GM21723 (cell line): ENCODE measurements around the gene IRGQ.
"Not testable (repeated sequence)": the region's sequence is repeated elsewhere in the genome, so short reads cannot be mapped to it uniquely, and the experiment has no call there.

ENCODE experiments used
- ATAC-seq: cut with Tn5 transposase; IDR thresholded peaks from one replicate; pipeline ENCODE4 v1.9.1; 2021; ENCODE audit warnings: mild to moderate bottlenecking, moderate library complexity; ENCODE audit not compliant: unreplicated experiment

The IRGQ gene

GRCh38 chr19:43595999-43596841 is at the start of gene IRGQ, which contains the start of gene ZNF576:
TSS of gene IRGQ (minus strand) at chr19:43596134. CDS start at chr19:43595338, 796 bp downstream.
TSS of gene ZNF576 (plus strand) at chr19:43596595. CDS start at chr19:43597109, 514 bp downstream.
- peak; percentile 65 for ATAC-seq

GRCh38 chr19:43644181-43644580 is 48.2 kb upstream of the IRGQ start:
- ATAC-seq: no peak

DNA sequence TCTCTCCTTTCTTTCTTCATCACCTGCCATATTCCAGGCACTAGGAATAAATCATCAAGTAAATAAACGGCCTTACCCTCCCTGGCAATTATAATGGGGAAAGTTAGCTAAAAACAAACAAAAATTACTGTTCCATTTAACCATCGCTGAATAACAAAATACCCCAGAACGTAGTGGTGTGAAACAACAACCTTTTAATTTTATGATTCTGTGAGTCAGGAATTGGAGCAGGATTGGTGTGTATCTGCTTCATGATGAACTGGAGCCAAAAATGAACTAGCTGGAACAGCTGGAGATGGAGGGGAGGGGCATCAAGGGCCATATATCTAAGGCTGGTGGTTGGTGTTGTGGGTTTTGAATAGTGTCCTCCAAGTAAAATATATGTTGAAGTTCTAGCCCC is 47.4 kb upstream of the IRGQ start:
- no peak for ATAC-seq

- ATAC-seq: no peak
These were observed 46.6 kb upstream of the IRGQ start for GRCh38 chr19:43642531-43642930.

DNA sequence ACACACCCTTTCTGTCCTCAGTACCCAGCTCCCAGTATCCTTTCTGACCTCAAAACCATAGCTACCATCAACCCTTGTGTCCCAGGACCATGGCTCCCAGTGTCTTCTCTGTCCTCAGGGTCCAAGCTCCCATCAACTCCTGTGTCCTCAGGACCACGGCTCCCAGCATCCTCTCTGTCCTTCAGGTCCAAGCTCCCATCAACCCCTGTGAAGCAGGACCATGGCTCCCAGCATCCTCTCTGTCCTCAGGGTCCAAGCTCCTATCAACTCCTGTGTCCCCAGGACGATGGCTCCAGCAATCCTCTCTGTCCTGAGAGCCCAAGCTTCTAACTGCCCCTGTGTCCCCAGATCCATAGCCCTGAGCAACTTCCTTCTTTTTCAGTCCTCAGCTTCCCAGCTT is 45.4 kb upstream of the IRGQ start:
- no peak for ATAC-seq

DNA sequence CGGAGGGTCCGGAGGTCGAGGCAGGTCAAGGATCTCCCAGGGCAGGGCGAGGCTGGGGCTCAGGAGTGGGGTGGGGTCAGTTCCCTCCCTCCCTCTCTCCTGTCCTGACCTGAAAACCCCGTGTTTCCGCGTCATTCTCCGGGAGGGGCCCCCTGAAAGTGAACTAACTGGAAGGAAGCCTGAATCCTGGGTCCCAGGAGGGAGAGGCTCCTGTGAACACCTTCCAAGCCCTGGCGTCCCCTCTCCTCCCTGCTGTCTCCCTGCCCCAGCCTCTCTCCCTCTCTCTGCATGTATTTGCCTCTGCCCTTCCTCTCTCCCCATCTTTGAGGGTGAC is 44.5 kb upstream of the IRGQ start:
- ATAC-seq: no peak

DNA sequence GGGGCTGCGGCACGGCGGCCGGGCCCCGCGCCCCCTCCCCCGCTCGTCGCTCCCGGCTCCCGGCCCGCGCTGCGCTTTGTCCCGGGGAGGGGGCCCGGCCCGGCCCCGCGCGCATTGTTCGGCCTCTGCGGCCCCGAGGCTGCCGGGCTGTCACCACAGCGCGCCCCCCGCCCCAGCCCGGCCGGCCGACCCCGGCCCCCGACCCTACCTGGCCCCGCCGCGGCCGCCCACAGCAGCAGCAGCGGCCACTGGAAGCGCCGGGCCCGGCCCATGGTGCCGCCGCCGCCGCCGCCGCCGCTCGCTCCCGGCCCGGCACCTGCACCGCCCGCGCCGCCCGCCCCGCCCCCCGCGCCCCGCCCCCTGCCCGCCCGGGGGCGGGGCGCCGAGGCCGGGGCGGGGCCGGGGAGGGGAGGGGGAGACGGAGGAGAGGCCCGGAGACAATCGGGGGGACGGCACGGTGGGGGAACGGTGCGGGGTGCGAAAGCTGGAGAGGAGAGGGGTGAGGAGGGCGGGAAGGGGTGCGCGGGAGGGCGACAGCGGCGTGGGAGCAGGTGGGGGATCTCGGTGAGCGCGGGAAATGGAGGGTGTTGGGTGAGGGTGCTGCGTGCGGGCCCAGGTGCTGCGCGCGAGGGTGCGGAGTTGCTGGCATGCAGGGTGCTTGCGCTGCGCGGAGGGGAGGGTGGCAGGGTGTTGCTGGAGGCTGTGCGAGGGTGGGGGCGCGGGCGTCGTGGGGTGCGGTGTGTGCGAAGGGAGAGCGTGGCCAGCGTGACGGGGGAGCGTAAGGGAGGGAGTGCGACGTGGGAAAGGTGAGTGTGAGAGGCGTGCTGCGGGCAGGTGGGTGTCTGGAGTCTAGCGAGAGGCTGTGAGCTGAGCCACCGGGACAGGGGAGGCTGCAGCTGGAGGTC is 43.8 kb upstream of the IRGQ start, which contains the start of gene CADM4:
TSS of gene CADM4 (minus strand) at position 332 of the 905 bp plus-strand sequence. CDS start at position 272, 60 bp downstream.
- ATAC-seq: no peak

DNA sequence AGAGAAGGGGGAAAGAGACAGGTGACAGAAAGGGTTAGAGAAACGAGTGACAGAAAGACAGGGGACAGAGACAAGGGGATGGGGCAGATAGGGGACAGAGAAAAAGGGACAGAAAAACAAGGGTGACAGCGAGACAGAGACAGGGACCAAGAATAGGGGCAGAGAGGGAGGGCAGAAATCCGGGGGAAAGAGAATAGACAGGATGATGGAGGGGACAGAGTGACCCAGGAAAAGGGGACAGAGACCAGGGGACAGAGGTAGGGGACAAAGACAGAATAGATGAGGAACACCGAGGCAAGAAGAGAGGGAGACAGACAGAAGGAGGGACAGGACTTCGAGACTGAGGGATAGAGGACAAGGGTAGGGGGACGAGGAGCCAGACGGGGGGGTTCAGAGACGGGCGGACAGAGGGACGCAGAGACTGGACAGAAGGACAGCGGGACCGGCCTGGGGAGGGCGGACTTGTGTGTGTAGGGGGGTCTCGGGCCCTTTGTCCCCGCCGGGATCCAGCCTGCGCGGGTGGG is 43.1 kb upstream of the IRGQ start:
- ATAC-seq: no peak

- ATAC-seq: no peak
These were observed 42.5 kb upstream of the IRGQ start for GRCh38 chr19:43638214-43638994.

DNA sequence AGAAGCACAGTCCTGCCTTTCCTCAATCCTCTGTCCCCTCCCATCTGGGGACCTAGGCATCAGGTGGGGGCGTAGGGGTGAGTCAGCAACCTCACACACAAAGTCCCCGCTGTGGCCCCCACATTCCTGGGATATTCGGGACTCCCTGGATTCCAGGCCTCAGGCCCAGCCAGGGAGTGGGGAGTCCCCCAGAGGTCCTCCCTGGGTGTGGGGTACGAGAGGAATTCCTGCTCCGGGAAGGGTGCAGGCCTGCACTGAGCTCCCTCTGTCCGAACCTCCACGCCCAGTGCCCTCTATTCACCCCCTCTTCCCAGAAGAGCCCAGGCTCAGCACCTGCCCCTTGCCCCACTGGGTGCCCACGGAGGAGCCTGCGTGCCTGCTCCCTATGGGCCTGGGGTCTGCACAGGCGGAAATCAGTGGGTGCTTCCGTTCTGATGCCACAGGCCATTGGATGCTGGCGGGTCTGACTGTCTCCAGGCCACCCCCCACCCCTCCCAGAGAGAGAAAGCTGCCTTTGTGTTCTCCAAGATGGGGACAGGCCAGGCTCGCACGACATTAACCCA is 40.3 kb upstream of the IRGQ start:
- no peak for ATAC-seq

- ATAC-seq: not testable (repeated sequence)
These were observed 39.6 kb upstream of the IRGQ start for GRCh38 chr19:43635561-43635940.

- no peak for ATAC-seq
These were observed 39.1 kb upstream of the IRGQ start for GRCh38 chr19:43634872-43635560.

DNA sequence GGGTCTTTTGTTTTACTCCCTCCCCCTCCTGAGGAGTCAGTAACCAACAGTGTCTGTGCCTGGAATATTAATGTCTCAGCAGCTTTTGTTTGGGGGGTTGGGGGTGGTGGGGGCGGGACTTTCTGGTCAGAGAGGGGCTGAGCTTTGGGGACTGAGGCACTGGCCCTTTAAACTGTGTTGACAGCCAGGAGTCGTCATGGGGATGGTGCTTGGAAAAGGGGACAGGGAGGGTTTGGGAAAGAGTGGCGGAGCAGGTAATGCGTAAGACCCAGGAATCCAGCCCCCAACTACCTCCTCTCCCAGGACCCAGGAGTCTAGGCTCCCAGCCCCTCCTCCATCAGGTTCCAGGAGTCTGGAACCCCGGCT is 38.6 kb upstream of the IRGQ start:
- no peak for ATAC-seq

DNA sequence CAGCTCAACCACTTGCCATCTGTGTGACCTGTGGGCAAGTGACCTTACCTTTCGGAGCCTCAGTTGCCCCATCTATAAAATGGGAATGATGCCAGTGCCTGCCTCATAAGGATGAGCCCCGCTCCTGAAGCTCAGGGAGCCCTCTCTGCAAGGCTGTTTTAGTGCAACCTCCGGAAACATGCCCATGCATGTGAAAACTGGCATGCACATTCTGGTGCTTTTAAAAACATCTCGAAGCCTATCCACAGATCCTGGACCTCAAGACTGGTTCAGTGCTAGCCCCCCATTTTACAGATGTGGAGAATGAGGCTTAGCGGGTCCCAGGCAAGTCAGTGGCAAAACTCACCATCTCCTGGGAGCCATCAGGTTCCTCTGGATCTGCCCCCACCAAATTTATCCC is 38.1 kb upstream of the IRGQ start:
- no peak for ATAC-seq

- no peak for ATAC-seq
These were observed 37.6 kb upstream of the IRGQ start for GRCh38 chr19:43633520-43633919.

DNA sequence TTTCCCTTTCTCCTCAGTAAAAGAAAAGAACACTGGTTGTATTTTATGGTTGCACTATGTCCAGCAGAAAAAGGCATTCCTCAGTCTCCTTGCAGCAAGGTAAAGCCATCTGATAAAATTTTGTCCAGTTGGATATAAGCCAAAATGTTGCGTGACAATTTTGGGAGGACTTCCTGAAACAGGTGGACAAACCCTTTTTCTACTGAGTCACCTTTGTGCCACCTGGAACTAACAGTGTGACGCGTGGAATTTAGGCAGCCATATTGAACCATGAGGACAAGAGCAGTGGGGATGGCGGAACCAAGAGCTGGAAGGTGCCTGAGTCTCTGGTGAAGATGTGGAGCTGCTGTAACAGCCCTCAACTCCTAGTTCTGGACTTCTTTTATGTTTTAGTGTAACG is 35.6 kb upstream of the IRGQ start:
- no peak for ATAC-seq

DNA sequence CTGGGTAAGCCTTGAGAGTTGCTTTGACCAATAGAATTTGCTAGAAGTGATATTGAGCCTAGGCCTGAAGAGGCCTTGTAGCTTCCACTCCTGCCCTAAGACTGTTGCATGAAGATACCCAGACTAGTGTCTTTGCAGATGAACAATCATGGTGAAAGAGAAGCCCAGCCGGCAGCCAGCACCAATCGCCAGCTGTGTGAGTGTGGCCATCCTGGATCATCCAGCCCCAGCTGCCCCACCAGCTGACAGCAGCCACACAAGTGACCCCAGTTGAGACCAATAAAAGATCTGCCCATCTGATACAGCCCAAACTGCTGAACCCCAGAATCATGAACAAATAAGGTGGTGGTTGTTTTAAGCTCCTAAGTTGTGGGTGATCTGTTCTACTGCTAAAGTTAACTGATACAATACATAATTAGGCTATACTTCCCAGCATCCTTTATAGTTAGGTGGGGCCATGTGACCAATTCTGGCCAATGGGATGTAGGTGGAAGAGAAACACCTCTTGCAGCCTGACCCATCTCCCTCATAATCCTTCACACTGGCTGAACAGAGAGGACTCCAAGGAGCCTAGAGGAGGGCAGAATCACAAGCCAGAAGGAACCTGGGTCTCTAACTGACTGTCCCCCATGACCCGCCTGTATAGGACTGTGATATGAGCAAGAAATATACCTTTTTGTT is 32.9 kb upstream of the IRGQ start:
- ATAC-seq: no peak

DNA sequence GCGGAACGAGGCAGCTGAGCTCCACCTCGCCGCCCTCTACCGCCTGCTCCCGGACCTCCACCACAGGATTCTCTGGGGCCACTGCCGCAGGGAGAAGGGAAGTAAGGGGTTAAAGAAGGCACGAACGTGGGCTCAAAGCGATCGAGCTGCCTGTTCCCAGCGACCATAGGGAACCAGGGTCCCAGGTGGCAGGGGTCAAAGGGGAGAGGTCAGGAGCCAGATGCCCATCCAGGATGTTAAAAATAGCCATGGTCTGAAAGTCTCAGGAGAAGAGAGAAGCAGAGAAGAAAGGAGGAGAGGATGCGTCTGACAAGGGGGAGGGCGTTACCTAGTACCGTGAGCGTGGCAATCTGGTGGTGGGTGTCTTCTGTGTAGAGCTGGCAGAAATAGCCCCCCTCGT is 30.9 kb upstream of the IRGQ start:
- ATAC-seq: no peak

- no peak for ATAC-seq
These were observed 30.1 kb upstream of the IRGQ start for GRCh38 chr19:43625918-43626579.
